HT1080 (cell line): ENCODE results near the gene SNX13. TPM values are rescaled to one million over a fixed set of nuclear protein-coding genes. Genes with fewer than 3 reads are reported as not detected.

Experiments
- DNase-seq: peaks from one replicate; pipeline ENCODE4 v3.0.0-alpha.2; 2015; ENCODE audit warnings: low read depth
- total RNA-seq: library from RNA; depleted of rRNA; stranded (reverse); fragments of >200 nt; shearing (Covaris generic); gene quantifications from 2 replicates; pipeline ENCODE4 v1.2.3, GENCODE V29; 2014

Gene SNX13
- total RNA-seq, 1 experiment from 2014 or later: 19.1 TPM

GRCh38 chr7:17792075-17792936 is 148.0 kb downstream of the SNX13 start:
- no peak for DNase-seq

DNA sequence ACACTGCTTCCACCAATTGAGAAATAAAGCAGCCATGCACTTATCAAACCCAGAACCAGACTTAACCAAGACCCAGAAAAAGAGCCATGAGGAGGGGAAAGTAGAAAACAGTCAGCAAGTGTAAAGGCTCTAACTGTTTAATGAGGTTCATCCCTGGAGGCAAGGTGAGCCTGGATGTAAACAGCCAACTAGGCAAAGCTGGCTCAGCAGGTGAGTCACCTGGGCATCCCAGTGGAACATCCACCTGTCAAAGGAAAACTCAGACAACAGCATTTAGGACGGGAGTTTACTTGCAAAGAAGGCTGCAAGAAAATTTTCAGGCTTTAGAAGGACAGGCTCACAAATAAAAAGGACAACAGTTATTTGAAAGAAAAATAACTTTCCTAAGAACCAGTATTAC is 153.0 kb downstream of the SNX13 start:
- no peak for DNase-seq

DNA sequence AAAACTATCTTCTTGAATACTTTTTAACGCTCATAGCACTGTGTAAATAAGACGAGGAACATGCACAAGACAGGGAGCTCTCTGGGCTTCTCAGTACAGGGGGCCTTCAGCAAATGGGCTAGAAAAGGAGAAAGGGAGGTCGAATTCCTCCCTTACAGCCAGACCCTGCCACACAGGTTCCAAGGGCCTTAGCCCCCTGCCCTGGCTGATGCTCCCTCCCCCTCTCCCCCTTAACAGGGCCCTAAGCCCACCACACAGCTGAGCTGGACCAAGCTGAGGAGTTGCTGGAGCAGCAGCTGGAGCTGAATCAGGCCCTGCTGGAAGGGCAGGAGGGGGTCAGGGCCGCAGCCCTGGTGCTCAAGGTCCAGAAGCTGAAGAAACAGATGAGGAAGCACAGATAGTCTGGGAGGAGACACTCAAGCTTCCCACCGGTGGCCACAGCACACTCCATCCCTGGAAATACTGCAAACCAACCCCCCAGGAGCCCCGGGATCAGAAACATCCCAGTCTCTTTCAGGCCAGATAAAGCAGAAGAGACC is 153.9 kb downstream of the SNX13 start:
- no peak for DNase-seq

DNA sequence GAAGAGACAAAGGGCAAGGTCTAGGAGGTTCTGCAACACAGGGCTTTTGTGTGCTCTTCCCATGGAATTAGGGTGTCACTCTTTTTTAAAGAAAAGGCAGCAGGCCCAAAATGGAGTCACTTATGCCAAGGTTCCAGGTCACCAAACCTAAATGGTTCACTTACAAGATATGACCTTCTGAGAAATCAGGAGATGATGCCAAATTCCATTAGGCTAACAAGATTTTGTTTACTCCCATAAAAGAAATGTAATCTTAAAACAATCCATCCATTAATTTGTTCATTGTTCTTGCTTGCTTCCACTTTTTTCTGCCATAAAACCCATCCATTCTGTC is 158.1 kb downstream of the SNX13 start:
- DNase-seq: no peak

DNA sequence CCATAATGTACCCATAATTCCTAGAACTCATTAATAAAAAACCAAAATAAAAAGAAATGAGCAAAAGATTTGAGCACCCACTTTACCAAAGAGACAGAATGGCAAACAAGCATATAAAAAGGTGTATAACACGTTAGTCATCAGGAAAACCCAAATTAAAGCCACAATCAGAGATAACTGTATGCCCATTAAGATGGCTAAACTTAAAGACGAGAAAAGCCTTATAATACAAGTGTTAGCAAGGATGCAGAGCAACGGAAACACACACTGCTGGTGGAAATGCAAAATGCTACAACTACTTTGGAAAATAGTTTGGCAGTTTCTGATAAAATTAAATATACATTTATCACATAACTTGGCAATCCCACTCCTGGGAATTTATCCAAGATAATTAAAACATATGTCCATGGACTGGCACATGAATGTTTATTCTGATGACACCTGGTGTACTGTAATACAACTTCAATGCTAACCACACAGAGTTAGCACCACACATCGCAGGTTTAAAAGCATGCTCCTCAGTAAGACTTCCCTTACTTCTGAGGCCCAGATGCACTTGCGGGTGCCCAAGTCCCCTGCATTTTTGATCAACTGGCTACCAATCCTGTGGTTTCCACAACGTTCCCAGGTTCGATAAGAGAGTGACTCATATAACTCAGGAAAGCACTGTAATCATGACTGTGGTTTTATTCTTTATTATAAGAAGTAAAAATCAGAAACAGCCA is 158.6 kb downstream of the SNX13 start:
- DNase-seq: peak; percentile 88

DNA sequence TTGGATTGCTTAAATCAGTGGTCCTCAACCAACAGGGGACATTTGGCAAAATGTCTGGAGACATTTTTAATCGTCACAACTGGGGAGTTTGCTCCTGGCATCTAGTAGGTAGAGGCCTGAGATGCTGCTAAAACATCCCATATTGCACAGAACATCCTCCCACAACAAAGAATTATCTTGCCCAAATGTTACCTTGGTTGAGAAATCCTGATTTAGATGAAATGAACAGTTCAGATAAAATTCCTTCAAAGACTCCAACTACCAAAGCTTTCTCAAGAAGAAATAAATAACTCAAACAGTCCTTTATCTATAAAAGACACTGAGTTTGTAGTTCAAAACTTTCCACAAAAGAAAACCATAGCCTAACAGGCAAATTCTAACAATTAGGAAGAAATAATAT is 160.9 kb downstream of the SNX13 start:
- no peak for DNase-seq

DNA sequence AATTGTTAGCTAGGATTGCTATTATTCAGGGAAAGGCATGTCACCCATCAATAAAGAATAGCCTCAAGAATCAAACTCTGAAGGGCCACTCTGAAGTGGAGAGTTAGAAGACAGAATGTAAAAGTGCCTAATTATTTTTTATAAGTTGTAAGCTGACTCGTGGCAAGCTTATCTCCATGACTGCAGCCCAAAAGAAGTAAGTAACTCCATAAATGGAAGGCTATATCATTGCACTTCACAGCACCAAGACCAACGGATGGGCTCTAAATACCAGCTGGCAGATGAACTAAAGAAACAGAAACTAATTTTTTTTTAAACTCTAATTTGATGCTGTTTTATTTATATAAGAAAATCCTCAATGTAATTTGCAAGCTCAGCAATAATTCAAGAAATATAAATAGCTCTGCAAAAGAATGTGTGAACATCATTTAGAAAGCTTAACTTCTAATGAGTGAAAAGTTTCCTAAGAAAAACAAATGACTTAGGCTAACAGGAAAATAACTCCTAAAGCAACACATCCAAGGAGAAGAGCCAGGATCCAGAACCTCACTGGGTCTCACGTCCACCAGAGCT is 165.5 kb downstream of the SNX13 start:
- DNase-seq: no peak

GRCh38 chr7:17774248-17774647 is 166.0 kb downstream of the SNX13 start:
- peak; percentile 79 for DNase-seq

GRCh38 chr7:17773289-17773626 is 167.0 kb downstream of the SNX13 start:
- peak; percentile 77 for DNase-seq

GRCh38 chr7:17772581-17773288 is 167.6 kb downstream of the SNX13 start:
- DNase-seq: no peak

DNA sequence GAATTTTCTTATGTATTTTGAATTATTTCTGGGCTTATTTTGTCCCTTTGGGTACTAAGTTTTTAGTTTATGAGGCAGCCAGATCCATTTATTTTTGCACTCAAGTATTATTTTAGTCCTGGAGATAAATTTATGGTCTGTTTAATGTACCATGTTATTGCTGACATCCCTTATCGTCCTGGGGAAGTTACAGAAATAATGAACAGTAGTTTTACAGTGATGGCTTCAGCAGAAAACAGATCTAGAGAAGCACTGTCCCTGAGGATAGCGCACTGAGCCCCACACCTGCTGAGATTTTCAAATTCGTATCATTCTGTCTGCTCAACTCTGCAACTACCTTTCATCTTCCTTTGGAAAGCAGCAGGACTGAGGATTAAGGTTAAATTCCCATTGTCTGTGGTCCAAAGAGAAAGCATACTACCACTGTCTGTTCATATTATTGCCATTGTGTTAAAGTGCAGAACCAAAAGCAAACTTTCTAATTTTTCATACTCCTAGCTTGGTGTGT is 168.3 kb downstream of the SNX13 start:
- DNase-seq: no peak

DNA sequence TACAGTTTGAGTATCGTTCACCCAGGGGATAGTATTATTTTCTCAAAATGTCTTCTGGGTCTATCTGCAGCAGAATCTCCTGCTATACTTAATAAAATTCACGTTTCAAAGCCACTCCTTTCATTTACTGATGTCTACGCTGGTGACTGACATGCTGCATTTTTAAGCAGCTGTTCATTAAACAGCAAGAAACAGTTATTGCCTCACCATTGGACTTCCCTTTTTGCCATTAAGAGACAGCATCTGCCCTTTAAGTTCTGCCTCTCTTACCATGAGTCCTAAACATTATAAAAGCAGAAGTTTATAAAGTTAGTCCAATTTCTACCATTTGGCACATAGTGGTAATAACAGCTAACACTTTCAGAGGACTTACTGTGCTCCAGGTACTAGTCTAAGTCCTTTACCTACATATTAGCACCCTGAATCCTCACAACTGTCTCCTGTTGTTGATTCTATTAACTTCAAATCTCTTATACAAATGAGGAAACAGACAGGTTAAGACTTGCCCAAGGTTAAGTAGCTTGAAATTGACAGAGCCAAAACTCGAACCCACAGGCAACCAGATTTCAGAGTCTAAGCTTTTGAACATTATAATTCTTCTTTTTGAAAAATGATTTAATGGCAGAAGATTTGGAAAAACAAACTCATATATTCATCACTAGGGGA is 169.5 kb downstream of the SNX13 start:
- DNase-seq: no peak

GRCh38 chr7:17769918-17770317 is 170.4 kb downstream of the SNX13 start:
- DNase-seq: peak; percentile 68

GRCh38 chr7:17758008-17758407 is 182.3 kb downstream of the SNX13 start:
- DNase-seq: no peak

- DNase-seq: no peak
Observed at GRCh38 chr7:17746020-17746530, 194.2 kb downstream of the SNX13 start.

GRCh38 chr7:17745610-17746009 is 194.7 kb downstream of the SNX13 start:
- DNase-seq: no peak

DNA sequence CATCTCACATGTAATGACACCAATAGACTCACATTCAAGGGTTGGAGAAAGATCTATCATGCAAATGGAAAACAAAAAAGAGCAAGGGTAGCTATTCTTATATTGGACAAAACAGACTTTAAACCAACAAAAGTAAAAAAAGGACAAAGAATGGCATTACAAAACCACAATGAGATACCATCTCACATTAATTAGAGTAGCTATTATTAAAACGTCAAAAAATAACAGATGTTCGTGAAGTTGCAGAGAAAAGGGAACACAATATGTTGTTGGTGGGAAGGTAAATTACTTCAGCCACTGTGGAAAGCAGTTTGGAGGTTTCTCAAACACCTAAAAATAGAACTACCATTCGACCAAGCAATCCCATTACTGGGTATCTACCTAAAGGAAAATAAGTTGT is 197.0 kb downstream of the SNX13 start:
- DNase-seq: no peak

DNA sequence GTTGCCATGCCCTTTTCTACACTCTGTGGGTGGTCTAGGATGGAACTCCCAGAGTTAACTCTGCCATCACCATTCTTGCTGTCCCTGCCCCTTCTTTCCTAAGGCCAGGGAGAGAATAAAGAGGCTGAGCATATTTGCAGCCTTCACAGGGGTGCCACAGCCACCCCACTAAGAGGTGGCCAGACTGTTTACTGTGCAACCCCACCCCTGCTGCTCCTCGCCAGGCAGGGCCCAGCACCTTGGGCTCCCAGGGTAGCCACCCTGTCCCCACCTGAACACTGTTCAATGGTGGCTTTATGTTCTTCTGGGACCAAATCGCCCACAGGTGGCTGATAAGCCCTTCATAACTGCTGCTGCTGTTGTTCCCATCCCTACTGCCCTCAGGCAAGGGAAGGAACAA is 198.9 kb downstream of the SNX13 start:
- no peak for DNase-seq
